Panc1 (cell line): Measurements from ENCODE around the gene CEACAM16. TPM values are rescaled to one million over a fixed set of nuclear protein-coding genes. Genes with fewer than 3 reads are reported as not detected.

Source experiments
- ATAC-seq: fragments of 200-7000 bp; cut with Tn5 transposase; 2 replicates; pipeline ENCODE4 v1.9.1; 2020; ENCODE audit warnings: mild to moderate bottlenecking, moderate library complexity
- BruUV-seq: library from RNA; stranded (reverse); fragments of 400-500 nt; replicated peaks from 2 replicates; lab custom pipeline; 2021; lab: Mats Ljungman, UMichigan
- CTCF ChIA-PET: fragments of 300-600 bp; sonication (Branson Sonifier 250); formaldehyde crosslinking; loops from one replicate; lab custom pipeline; 2022; ENCODE audit warnings: antibody characterized with exemption; lab: Charles Lee
- POLR2A ChIA-PET: fragments of 300-600 bp; sonication (Branson Sonifier 250); formaldehyde crosslinking; loops from one replicate; lab custom pipeline; 2022; ENCODE audit warnings: antibody characterized with exemption; lab: Charles Lee
- DNase-seq: peaks from one replicate; pipeline ENCODE4 v3.0.0-alpha.2; 2010; ENCODE audit warnings: low read depth, low spot score
- H3K27ac ChIP-seq: 2 replicates; pipeline ENCODE4 v1.5.1; 2011; ENCODE audit warnings: mild to moderate bottlenecking, low read length, inconsistent platforms
- H3K27me3 ChIP-seq: fragments of 200-500 bp; sonication (Bioruptor generic); 2 replicates; pipeline ENCODE4 v1.6.0; 2014; ENCODE audit warnings: low read length, inconsistent platforms; ENCODE audit not compliant: control insufficient read depth, insufficient read depth
- H3K36me3 ChIP-seq: fragments of 200-500 bp; sonication (Bioruptor generic); 2 replicates; pipeline ENCODE4 v1.5.1; 2014; ENCODE audit warnings: inconsistent platforms, mild to moderate bottlenecking, low read length, moderate library complexity; ENCODE audit not compliant: control insufficient read depth, insufficient read depth
- H3K4me1 ChIP-seq: 2 replicates; pipeline ENCODE4 v1.5.1; 2011; ENCODE audit warnings: inconsistent platforms, mild to moderate bottlenecking, low read length, moderate library complexity; ENCODE audit not compliant: control insufficient read depth, insufficient read depth
- H3K4me3 ChIP-seq, 2 experiments: 2 replicates each; pipeline ENCODE4 v1.5.1; 2011 to 2012; ENCODE audit warnings: low read depth in 2 of 2, low read length in 2 of 2, mild to moderate bottlenecking in 2 of 2, inconsistent platforms in 1 of 2, moderate library complexity in 1 of 2
- H3K9me3 ChIP-seq: fragments of 200-500 bp; sonication (Bioruptor generic); 2 replicates; pipeline ENCODE4 v1.5.1; 2014; ENCODE audit warnings: low read depth, mild to moderate bottlenecking, inconsistent platforms, low read length, moderate library complexity; ENCODE audit not compliant: control insufficient read depth, insufficient read depth
- CTCF ChIP-seq: fragments of 450-650 bp; IDR thresholded peaks from 2 replicates; pipeline ENCODE4 v1.5.1; 2017; ENCODE audit warnings: mild to moderate bottlenecking
- POLR2AphosphoS5 ChIP-seq: IDR thresholded peaks from 2 replicates; pipeline ENCODE4 v1.6.1; 2012; ENCODE audit warnings: mild to moderate bottlenecking, low read depth, low read length, moderate library complexity
- REST ChIP-seq, 2 experiments: IDR thresholded peaks; 2 replicates each; pipeline ENCODE4 v1.6.1; 2011 to 2012; ENCODE audit warnings: low read depth in 2 of 2, control low read depth in 1 of 2, low read length in 1 of 2, mild to moderate bottlenecking in 1 of 2, moderate library complexity in 1 of 2; ENCODE audit not compliant: insufficient read depth in 1 of 2
- SIN3A ChIP-seq: IDR thresholded peaks from 2 replicates; pipeline ENCODE4 v1.6.1; 2012; ENCODE audit warnings: low read depth, mild to moderate bottlenecking, low read length, moderate library complexity, borderline replicate concordance; ENCODE audit not compliant: insufficient read depth
- TCF7L2 ChIP-seq: IDR thresholded peaks from 2 replicates; pipeline ENCODE4 v1.6.1; 2011; ENCODE audit warnings: mild to moderate bottlenecking, low read depth, low read length, inconsistent platforms
- in situ Hi-C: cut with HindIII; loops from 2 replicates; pipeline ENCODE4 v1.10.0; 2016; ENCODE audit warnings: low sequenced_read_pairs, low pct_unique_long_range_greater_than_20kb
- intact Hi-C: fragments of 100-400 bp; cut with micrococcal nuclease; formaldehyde crosslinking; loops from one replicate; pipeline ENCODE4 v1.10.0; 2022; ENCODE audit not compliant: unreplicated experiment
- total RNA-seq: library from RNA; stranded (reverse); gene quantifications from one replicate; pipeline ENCODE4 v1.2.1, GENCODE V29; 2021; ENCODE audit not compliant: unreplicated experiment

CEACAM16 gene
- total RNA-seq, 1 experiment from 2014 or later: not detected

GRCh38 chr19:44704982-44705381, 6.0 kb downstream of the CEACAM16 start:
- TF ChIP-seq TCF7L2 (no peak), CTCF (no peak), SIN3A (no peak), POLR2AphosphoS5 (no peak), REST (IDR thresholded peaks at IDR 0.05; ENCODE audit: insufficient read depth in 1 of 2, low read depth in 2 of 2, low read length in 1 of 2) (no peak)
- H3K27ac ChIP-seq: no peak overlapping the region
- no peaks in the 10 kb centered on the region for H3K4me1 ChIP-seq
- no peaks in the 10 kb centered on the region for H3K9me3 ChIP-seq
- ATAC-seq (no peak), DNase-seq (no peak)
- no TSS peak for BruUV-seq
- H3K4me3 ChIP-seq: no peak overlapping the region
- in situ Hi-C loops (no loop called here), intact Hi-C loops (no loop called here)
- no peaks in the 10 kb centered on the region for H3K27me3 ChIP-seq
- POLR2A ChIA-PET: interaction anchor here (0.6 kb wide), 1 partner anchor 32 kb away, joined by 3 read pairs; no protein-coding TSS in a partner anchor
- CTCF ChIA-PET: interaction anchor here (0.6 kb wide), 1 partner anchor 12 kb away, joined by 6 read pairs; no protein-coding TSS in a partner anchor
- no peaks in the 10 kb centered on the region for H3K36me3 ChIP-seq

GRCh38 chr19:44705502-44706010, 6.6 kb downstream of the CEACAM16 start:
- ATAC-seq (no peak), DNase-seq (no peak)
- no peaks in the 10 kb centered on the region for H3K4me1 ChIP-seq
- H3K27ac ChIP-seq: no peak overlapping the region
- ChIA-PET CTCF (interaction anchor here (0.6 kb wide), 1 partner anchor 12 kb away, joined by 6 read pairs; no protein-coding TSS in a partner anchor), POLR2A (interaction anchor here (0.6 kb wide), 1 partner anchor 33 kb away, joined by 3 read pairs; no protein-coding TSS in a partner anchor)
- no peaks in the 10 kb centered on the region for H3K27me3 ChIP-seq
- in situ Hi-C loops (no loop called here), intact Hi-C loops (no loop called here)
- no TSS peak for BruUV-seq
- H3K4me3 ChIP-seq: no peak overlapping the region
- no peaks in the 10 kb centered on the region for H3K36me3 ChIP-seq
- H3K9me3 ChIP-seq: no peaks in the 10 kb centered on the region
- TF ChIP-seq SIN3A: no peak
- no peak for TF ChIP-seq POLR2AphosphoS5
- TF ChIP-seq REST (IDR thresholded peaks at IDR 0.05; ENCODE audit: insufficient read depth in 1 of 2, low read depth in 2 of 2, low read length in 1 of 2): no peak
- TF ChIP-seq TCF7L2: no peak
- TF ChIP-seq CTCF: no peak
